ENCODE measurements around the gene ADCY9.

The ADCY9 gene

DNA sequence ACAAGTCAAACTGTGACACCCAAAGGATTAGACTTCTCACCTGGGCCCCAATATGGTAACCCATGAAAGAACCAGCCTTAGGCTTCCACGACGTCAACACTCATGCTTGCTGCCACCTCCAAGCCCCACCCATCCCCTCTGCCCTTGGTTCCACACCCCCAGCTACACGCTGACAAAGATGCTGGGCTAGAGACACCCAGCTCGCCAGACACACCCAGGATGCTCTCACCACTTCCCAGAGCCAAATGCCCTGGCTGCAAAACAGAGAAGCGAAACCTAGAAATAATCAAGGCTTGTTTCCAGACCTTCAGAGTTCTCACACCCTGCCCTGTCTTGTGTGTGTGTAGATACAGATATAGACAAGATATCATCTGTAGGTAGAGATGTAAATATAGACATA is 26.0 kb upstream of the ADCY9 start:
- no peaks in the 10 kb centered on the region for H3K36me3 ChIP-seq (ENCODE audit: control insufficient read depth in 5 of 5, insufficient read depth in 5 of 5, low read length in 5 of 5)
- no peaks in the 10 kb centered on the region for H3K27me3 ChIP-seq (ENCODE audit: control insufficient read depth in 5 of 5, insufficient read depth in 4 of 5, low read length in 5 of 5)
- H3K9ac ChIP-seq (ENCODE audit: low read length in 5 of 5): no peak overlapping the region
- H3K27ac ChIP-seq (ENCODE audit: low read depth, low read length): no peak overlapping the region
- no peaks in the 10 kb centered on the region for H3K4me1 ChIP-seq (ENCODE audit: control insufficient read depth in 5 of 5, insufficient read depth in 5 of 5, low read length in 5 of 5)
- no peaks in the 10 kb centered on the region for H3K9me3 ChIP-seq (ENCODE audit: control insufficient read depth in 5 of 5, low read length in 5 of 5)
- H3K4me3 ChIP-seq (ENCODE audit: low read depth in 1 of 5, low read length in 5 of 5): no peak overlapping the region

DNA sequence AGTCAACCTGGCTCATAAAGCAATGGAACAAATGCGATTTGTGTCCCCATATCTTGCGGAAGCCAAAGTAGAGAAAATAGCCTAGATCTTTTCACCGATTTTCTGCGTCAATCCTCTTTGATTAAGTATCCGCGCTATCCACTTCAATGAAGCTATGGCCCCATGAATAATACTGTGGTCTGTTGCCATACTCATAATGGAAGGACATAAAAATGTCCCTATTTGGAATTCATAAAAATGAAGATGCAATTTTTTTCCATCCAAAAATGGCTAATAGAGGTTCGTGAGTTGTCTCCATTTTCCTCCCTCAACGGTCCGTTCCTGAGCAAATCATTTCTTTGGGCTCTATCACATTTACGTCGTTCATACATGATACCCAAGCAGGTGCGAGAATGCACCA is 25.4 kb upstream of the ADCY9 start:
- H3K4me1 ChIP-seq (ENCODE audit: control insufficient read depth in 5 of 5, insufficient read depth in 5 of 5, low read length in 5 of 5): no peaks in the 10 kb centered on the region
- H3K4me3 ChIP-seq (ENCODE audit: low read depth in 1 of 5, low read length in 5 of 5): no peak overlapping the region
- H3K9ac ChIP-seq (ENCODE audit: low read length in 5 of 5): no peak overlapping the region
- no peaks in the 10 kb centered on the region for H3K27me3 ChIP-seq (ENCODE audit: control insufficient read depth in 5 of 5, insufficient read depth in 4 of 5, low read length in 5 of 5)
- H3K27ac ChIP-seq (ENCODE audit: low read depth, low read length): no peak overlapping the region
- H3K36me3 ChIP-seq (ENCODE audit: control insufficient read depth in 5 of 5, insufficient read depth in 5 of 5, low read length in 5 of 5): no peaks in the 10 kb centered on the region
- no peaks in the 10 kb centered on the region for H3K9me3 ChIP-seq (ENCODE audit: control insufficient read depth in 5 of 5, low read length in 5 of 5)

GRCh38 chr16:4140652-4141051 is 24.4 kb upstream of the ADCY9 start:
- Histone ChIP-seq H3K27ac (ENCODE audit: low read depth, low read length) (no peak overlapping the region), H3K9me3 (ENCODE audit: control insufficient read depth in 5 of 5, low read length in 5 of 5) (no peaks in the 10 kb centered on the region), H3K9ac (ENCODE audit: low read length in 5 of 5) (no peak overlapping the region), H3K4me1 (ENCODE audit: control insufficient read depth in 5 of 5, insufficient read depth in 5 of 5, low read length in 5 of 5) (no peaks in the 10 kb centered on the region), H3K36me3 (ENCODE audit: control insufficient read depth in 5 of 5, insufficient read depth in 5 of 5, low read length in 5 of 5) (no peaks in the 10 kb centered on the region), H3K4me3 (ENCODE audit: low read depth in 1 of 5, low read length in 5 of 5) (no peak overlapping the region), H3K27me3 (ENCODE audit: control insufficient read depth in 5 of 5, insufficient read depth in 4 of 5, low read length in 5 of 5) (peaks cover 0 to 6% (median 0%) of the 10 kb centered on the region in 5 donors)

GRCh38 chr16:4139968-4140367 is 23.7 kb upstream of the ADCY9 start:
- Histone ChIP-seq H3K27ac (ENCODE audit: low read depth, low read length) (no peak overlapping the region), H3K4me3 (ENCODE audit: low read depth in 1 of 5, low read length in 5 of 5) (no peak overlapping the region), H3K9ac (ENCODE audit: low read length in 5 of 5) (no peak overlapping the region), H3K36me3 (ENCODE audit: control insufficient read depth in 5 of 5, insufficient read depth in 5 of 5, low read length in 5 of 5) (no peaks in the 10 kb centered on the region), H3K4me1 (ENCODE audit: control insufficient read depth in 5 of 5, insufficient read depth in 5 of 5, low read length in 5 of 5) (no peaks in the 10 kb centered on the region), H3K9me3 (ENCODE audit: control insufficient read depth in 5 of 5, low read length in 5 of 5) (no peaks in the 10 kb centered on the region), H3K27me3 (ENCODE audit: control insufficient read depth in 5 of 5, insufficient read depth in 4 of 5, low read length in 5 of 5) (peaks cover 0 to 6% (median 0%) of the 10 kb centered on the region in 5 donors)

- H3K9me3 ChIP-seq (ENCODE audit: control insufficient read depth in 5 of 5, low read length in 5 of 5): no peaks in the 10 kb centered on the region
- peaks cover 0 to 7% (median 3%) of the 10 kb centered on the region in 5 donors for H3K27me3 ChIP-seq (ENCODE audit: control insufficient read depth in 5 of 5, insufficient read depth in 4 of 5, low read length in 5 of 5)
- no peak overlapping the region for H3K4me3 ChIP-seq (ENCODE audit: low read depth in 1 of 5, low read length in 5 of 5)
- no peaks in the 10 kb centered on the region for H3K4me1 ChIP-seq (ENCODE audit: control insufficient read depth in 5 of 5, insufficient read depth in 5 of 5, low read length in 5 of 5)
- H3K9ac ChIP-seq (ENCODE audit: low read length in 5 of 5): no peak overlapping the region
- no peaks in the 10 kb centered on the region for H3K36me3 ChIP-seq (ENCODE audit: control insufficient read depth in 5 of 5, insufficient read depth in 5 of 5, low read length in 5 of 5)
- H3K27ac ChIP-seq (ENCODE audit: low read depth, low read length): no peak overlapping the region
Measured at GRCh38 chr16:4138713-4139112, 22.5 kb upstream of the ADCY9 start.

GRCh38 chr16:4137438-4137837 is 21.2 kb upstream of the ADCY9 start:
- no peak overlapping the region for H3K4me3 ChIP-seq (ENCODE audit: low read depth in 1 of 5, low read length in 5 of 5)
- H3K4me1 ChIP-seq (ENCODE audit: control insufficient read depth in 5 of 5, insufficient read depth in 5 of 5, low read length in 5 of 5): no peaks in the 10 kb centered on the region
- H3K27ac ChIP-seq (ENCODE audit: low read depth, low read length): no peak overlapping the region

DNA sequence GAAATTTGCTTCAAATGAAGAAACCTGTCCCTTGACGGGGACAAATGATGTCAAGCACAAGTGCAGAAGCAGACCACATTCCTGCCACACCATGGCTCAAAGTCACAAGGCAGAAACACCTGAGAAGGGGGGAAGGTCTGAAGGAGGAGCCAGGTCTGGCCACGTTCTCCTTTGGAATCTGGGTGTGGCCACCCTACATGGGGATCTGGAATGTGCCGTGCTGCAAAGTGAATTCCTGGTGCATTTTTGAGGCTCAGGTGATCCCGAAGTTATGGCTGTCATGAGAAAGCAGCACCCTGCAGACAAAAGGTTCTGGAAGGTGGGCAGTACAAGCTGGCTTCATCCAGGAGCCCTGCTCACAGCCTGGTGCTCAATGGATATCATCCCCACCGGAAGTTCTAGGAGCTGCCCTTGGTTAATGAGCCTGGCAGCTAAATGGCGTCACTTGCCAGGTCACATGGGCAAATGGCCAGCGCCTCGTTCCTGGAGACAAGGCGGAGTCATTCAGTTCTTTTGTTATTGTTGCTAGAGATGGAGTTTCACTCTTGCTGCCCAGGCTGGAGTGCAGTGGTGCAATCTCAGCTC is 20.1 kb upstream of the ADCY9 start:
- Histone ChIP-seq H3K36me3 (ENCODE audit: control insufficient read depth in 5 of 5, insufficient read depth in 5 of 5, low read length in 5 of 5) (no peaks in the 10 kb centered on the region), H3K4me3 (ENCODE audit: low read depth in 1 of 5, low read length in 5 of 5) (no peak overlapping the region), H3K4me1 (ENCODE audit: control insufficient read depth in 5 of 5, insufficient read depth in 5 of 5, low read length in 5 of 5) (no peaks in the 10 kb centered on the region), H3K27me3 (ENCODE audit: control insufficient read depth in 5 of 5, insufficient read depth in 4 of 5, low read length in 5 of 5) (peaks cover 0 to 7% (median 5%) of the 10 kb centered on the region in 5 donors), H3K9ac (ENCODE audit: low read length in 5 of 5) (no peak overlapping the region), H3K27ac (ENCODE audit: low read depth, low read length) (no peak overlapping the region), H3K9me3 (ENCODE audit: control insufficient read depth in 5 of 5, low read length in 5 of 5) (no peaks in the 10 kb centered on the region)

More at GRCh38 chr16:4137438-4137837, 21.2 kb upstream of the ADCY9 start:
- Histone ChIP-seq H3K36me3 (ENCODE audit: control insufficient read depth in 5 of 5, insufficient read depth in 5 of 5, low read length in 5 of 5) (no peaks in the 10 kb centered on the region), H3K9ac (ENCODE audit: low read length in 5 of 5) (no peak overlapping the region), H3K27me3 (ENCODE audit: control insufficient read depth in 5 of 5, insufficient read depth in 4 of 5, low read length in 5 of 5) (peaks cover 0 to 7% (median 3%) of the 10 kb centered on the region in 5 donors), H3K9me3 (ENCODE audit: control insufficient read depth in 5 of 5, low read length in 5 of 5) (no peaks in the 10 kb centered on the region)

DNA sequence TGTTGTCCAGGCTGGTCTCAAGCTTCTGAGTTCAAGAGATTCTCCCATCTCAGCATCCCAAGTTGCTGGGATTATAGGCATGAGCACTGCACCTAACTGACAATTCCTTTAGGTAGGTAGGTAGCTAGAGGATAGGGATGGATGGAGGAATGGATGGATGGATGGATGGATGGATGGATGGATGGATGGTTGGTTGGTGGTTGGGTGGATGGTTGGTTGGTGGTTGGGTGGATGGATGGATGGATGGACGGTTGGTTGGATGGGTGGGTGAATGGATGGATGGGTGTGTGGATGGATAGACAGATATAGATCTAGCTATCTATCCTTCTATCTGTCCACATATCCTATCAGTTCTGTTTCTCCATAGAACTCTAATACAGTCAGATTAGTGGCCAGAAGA is 19.3 kb upstream of the ADCY9 start:
- Histone ChIP-seq H3K4me1 (ENCODE audit: control insufficient read depth in 5 of 5, insufficient read depth in 5 of 5, low read length in 5 of 5) (no peaks in the 10 kb centered on the region), H3K9me3 (ENCODE audit: control insufficient read depth in 5 of 5, low read length in 5 of 5) (no peaks in the 10 kb centered on the region), H3K27me3 (ENCODE audit: control insufficient read depth in 5 of 5, insufficient read depth in 4 of 5, low read length in 5 of 5) (peaks cover 0 to 7% (median 5%) of the 10 kb centered on the region in 5 donors), H3K4me3 (ENCODE audit: low read depth in 1 of 5, low read length in 5 of 5) (no peak overlapping the region), H3K9ac (ENCODE audit: low read length in 5 of 5) (no peak overlapping the region), H3K36me3 (ENCODE audit: control insufficient read depth in 5 of 5, insufficient read depth in 5 of 5, low read length in 5 of 5) (no peaks in the 10 kb centered on the region), H3K27ac (ENCODE audit: low read depth, low read length) (no peak overlapping the region)

DNA sequence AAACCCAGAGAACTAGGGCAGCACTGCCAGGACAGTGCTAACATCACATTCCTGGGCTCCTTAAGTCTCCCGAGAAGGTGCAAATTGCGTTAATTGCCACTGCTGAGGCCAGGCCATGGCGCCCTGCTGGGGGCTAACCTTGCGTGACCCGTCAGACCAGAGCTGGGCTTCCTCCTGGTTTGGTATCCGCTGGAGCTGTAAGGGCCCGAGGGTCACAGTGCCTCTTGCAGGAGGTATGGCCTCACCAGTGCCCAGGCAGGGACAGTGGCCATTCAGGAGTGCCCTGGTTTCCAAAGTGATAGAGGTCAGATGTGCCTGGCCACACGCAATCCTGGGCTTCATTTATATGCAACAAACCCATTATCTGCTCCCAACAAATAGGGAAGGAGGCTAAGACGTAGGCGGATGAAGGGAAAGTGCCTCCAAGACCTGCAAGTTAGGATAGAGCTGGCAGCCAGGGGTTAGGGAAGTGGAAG is 17.7 kb upstream of the ADCY9 start:
- no peaks in the 10 kb centered on the region for H3K36me3 ChIP-seq (ENCODE audit: control insufficient read depth in 5 of 5, insufficient read depth in 5 of 5, low read length in 5 of 5)
- no peaks in the 10 kb centered on the region for H3K9me3 ChIP-seq (ENCODE audit: control insufficient read depth in 5 of 5, low read length in 5 of 5)
- no peak overlapping the region for H3K27ac ChIP-seq (ENCODE audit: low read depth, low read length)
- no peak overlapping the region for H3K4me3 ChIP-seq (ENCODE audit: low read depth in 1 of 5, low read length in 5 of 5)
- H3K27me3 ChIP-seq (ENCODE audit: control insufficient read depth in 5 of 5, insufficient read depth in 4 of 5, low read length in 5 of 5): peaks cover 0 to 7% (median 6%) of the 10 kb centered on the region in 5 donors
- no peaks in the 10 kb centered on the region for H3K4me1 ChIP-seq (ENCODE audit: control insufficient read depth in 5 of 5, insufficient read depth in 5 of 5, low read length in 5 of 5)
- no peak overlapping the region for H3K9ac ChIP-seq (ENCODE audit: low read length in 5 of 5)

- H3K9me3 ChIP-seq (ENCODE audit: control insufficient read depth in 5 of 5, low read length in 5 of 5): no peaks in the 10 kb centered on the region
- no peaks in the 10 kb centered on the region for H3K4me1 ChIP-seq (ENCODE audit: control insufficient read depth in 5 of 5, insufficient read depth in 5 of 5, low read length in 5 of 5)
- H3K27me3 ChIP-seq (ENCODE audit: control insufficient read depth in 5 of 5, insufficient read depth in 4 of 5, low read length in 5 of 5): peaks cover 0 to 7% (median 6%) of the 10 kb centered on the region in 5 donors
- no peak overlapping the region for H3K9ac ChIP-seq (ENCODE audit: low read length in 5 of 5)
- no peak overlapping the region for H3K4me3 ChIP-seq (ENCODE audit: low read depth in 1 of 5, low read length in 5 of 5)
- no peak overlapping the region for H3K27ac ChIP-seq (ENCODE audit: low read depth, low read length)
- H3K36me3 ChIP-seq (ENCODE audit: control insufficient read depth in 5 of 5, insufficient read depth in 5 of 5, low read length in 5 of 5): no peaks in the 10 kb centered on the region
Measured at GRCh38 chr16:4131621-4132020, 15.4 kb upstream of the ADCY9 start.

Measured in subcutaneous abdominal adipose tissue (tissue), 5 donors.